AG04449 (cell line): ENCODE data around the gene NFIX.
A peak's percentile ranks its signal among the peaks of the same experiment; 100 is the strongest.
"Not testable (repeated sequence)": the region's sequence is repeated elsewhere in the genome, so short reads cannot be mapped to it uniquely, and the experiment has no call there.

Source experiments
- CTCF ChIA-PET: fragments of 350-600 bp; formaldehyde crosslinking; extraction: SDS; loops from one replicate; lab custom pipeline; 2021; ENCODE audit warnings: antibody characterized with exemption; lab: Yijun Ruan, JAX
- POLR2A ChIA-PET: fragments of 400-600, 350-600 bp; formaldehyde crosslinking; extraction: SDS; loops from one replicate; lab custom pipeline; 2020; ENCODE audit warnings: antibody characterized with exemption, inconsistent platforms; lab: Yijun Ruan, JAX
- DNase-seq: peaks from one replicate; pipeline ENCODE4 v3.0.0-alpha.2; 2010; ENCODE audit warnings: low read depth, low spot score
- H3K4me3 ChIP-seq: 2 replicates; pipeline ENCODE4 v1.5.1; 2011; ENCODE audit warnings: low read depth, mild to moderate bottlenecking, control low read depth, low read length
- CTCF ChIP-seq: IDR thresholded peaks from one replicate; pipeline ENCODE4 v1.5.1; 2011; ENCODE audit warnings: mild to moderate bottlenecking, moderate library complexity, low read length, control low read depth, inconsistent platforms; ENCODE audit not compliant: insufficient read depth; ENCODE audit errors: missing control alignments

Gene NFIX

GRCh38 chr19:12953138-12953798 lies 42.0 kb upstream of the NFIX start:
- ChIA-PET POLR2A (interaction anchor here (0.6 to 2.1 kb wide), 4 partner anchors 12 to 195 kb away, joined by 3 to 6 read pairs (median 4); partner anchors contain the start of gene FARSA), CTCF (interaction anchor here (1.0 to 5.8 kb wide), 2 partner anchors 12 to 141 kb away, joined by 3 to 84 read pairs; no protein-coding TSS in a partner anchor)
- H3K4me3 ChIP-seq = no peak overlapping the region
- no peak for DNase-seq
- no peak for TF ChIP-seq CTCF

DNA sequence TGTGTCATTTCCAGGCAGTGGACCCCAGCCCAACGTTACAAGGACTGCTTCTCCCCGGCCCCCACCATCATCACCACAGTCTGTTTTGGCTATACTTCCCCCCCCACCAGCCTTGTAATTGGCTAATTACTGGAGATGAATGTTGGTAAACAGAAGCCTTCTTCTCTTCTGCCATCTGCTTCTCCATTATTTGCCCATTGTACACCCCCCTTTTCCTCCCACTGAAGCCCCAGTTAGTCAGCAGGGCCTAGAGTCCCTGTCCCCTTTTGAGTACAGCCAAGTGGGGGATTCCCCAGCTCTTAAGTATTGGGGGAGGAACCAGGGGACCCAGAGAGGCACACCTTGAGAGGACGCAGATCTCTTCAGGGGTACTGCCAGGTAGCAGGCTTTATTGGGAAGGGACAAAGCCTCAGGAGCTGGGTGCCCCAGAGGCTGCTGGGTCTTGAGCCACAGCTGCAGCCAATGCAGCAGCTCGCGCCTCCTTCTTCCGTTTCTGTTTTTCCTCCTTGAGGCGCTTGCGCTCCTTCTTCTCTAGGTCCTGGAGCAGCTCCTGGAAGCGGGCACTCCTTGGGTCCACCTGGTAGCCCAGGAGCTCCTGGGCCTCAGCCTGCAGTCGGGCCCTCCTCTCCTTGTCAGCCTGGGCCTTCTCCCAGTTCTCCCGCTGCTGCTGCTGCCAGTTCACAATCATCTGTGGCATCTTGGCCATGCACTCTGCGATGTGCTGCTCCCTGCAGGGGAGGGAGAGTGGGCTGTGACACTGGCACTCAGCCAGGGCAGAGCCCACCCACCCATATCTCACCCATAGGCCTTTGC lies 41.3 kb upstream of the NFIX start:
- no peak overlapping the region for H3K4me3 ChIP-seq
- no peak for DNase-seq
- POLR2A ChIA-PET = interaction anchor here (0.7 to 2.1 kb wide), 2 partner anchors 11 to 16 kb away, joined by 3 to 6 read pairs; no protein-coding TSS in a partner anchor
- CTCF ChIA-PET = interaction anchor here (1.2 to 5.8 kb wide), 4 partner anchors 10 to 139 kb away, joined by 3 to 84 read pairs (median 4); no protein-coding TSS in a partner anchor
- no peak for TF ChIP-seq CTCF

DNA sequence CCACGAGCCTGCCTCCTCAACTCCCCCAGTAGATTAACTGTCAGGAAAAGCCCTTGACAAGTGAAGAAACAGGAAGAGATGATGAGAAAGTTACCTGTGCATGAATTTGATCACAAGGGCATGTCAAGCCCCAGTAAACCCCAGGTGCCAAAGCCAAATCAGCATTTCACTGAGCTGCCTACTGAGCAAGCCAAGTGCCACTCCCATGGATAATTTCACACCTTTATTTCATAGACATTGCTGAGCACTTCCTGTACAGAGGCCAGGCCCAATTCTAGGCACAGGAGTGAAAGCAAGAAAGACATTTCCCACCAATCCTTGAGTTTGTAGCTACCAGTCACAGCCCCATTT lies 40.7 kb upstream of the NFIX start:
- TF ChIP-seq CTCF = no peak
- H3K4me3 ChIP-seq = no peak overlapping the region
- ChIA-PET CTCF (interaction anchor here (1.2 to 5.8 kb wide), 4 partner anchors 9 to 139 kb away, joined by 3 to 84 read pairs (median 4); no protein-coding TSS in a partner anchor), POLR2A (interaction anchor here (2.0 to 2.1 kb wide), 2 partner anchors 8 to 11 kb away, joined by 6 to 9 read pairs; partner anchors contain the start of gene RAD23A)
- no peak for DNase-seq

DNA sequence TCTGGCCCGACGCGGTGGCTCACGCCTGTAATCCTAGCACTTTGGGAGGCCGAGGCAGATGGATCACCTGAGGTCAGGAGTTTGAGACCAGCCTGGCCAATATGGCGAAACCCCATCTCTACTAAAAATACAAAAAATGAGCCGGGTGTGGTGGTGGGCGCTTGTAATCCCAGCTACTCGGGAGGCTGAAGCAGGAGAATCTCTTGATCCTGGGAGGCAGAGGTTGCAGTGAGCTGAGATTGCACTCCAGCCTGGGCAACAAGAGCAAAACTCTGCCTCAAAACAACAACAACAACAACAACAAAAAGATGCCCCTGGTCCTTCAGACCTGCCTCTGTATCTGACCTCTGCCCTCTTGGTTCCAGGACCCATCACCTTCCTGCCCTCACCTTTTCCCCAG lies 39.7 kb upstream of the NFIX start:
- DNase-seq = not testable (repeated sequence)
- CTCF ChIA-PET = interaction anchor here (1.2 to 5.8 kb wide), 4 partner anchors 8 to 138 kb away, joined by 3 to 84 read pairs (median 4); no protein-coding TSS in a partner anchor
- H3K4me3 ChIP-seq = peak overlapping the region; percentile 98
- POLR2A ChIA-PET = interaction anchor here (2.0 kb wide), 1 partner anchor 9 kb away, joined by 9 read pairs; the partner anchor contains the start of gene RAD23A

DNA sequence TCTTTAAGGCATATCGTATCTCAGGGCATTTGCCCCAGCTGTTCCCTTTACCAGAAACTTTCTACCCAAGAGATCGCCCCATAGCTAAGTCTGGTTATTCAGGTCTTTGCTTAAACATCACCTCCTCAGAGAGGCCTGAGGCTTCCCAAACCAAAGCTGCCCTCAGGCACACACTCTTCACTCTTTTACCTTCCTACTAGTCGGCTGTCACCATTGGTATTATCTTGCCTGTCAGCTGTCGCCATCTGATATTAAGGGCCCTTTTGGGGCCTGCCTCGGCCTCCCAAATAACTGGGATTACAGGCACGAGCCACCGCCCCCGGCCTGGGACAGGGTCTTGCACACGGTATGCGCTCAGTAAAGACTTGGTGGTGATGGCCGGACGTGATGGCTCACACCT lies 39.3 kb upstream of the NFIX start:
- no peak for DNase-seq
- ChIA-PET CTCF (interaction anchor here (1.2 to 5.8 kb wide), 2 partner anchors 10 to 105 kb away, joined by 3 to 84 read pairs; no protein-coding TSS in a partner anchor), POLR2A (interaction anchor here (2.0 kb wide), 1 partner anchor 10 kb away, joined by 9 read pairs; the partner anchor contains the start of gene RAD23A)
- TF ChIP-seq CTCF = no peak
- H3K4me3 ChIP-seq = peak overlapping the region; percentile 98

DNA sequence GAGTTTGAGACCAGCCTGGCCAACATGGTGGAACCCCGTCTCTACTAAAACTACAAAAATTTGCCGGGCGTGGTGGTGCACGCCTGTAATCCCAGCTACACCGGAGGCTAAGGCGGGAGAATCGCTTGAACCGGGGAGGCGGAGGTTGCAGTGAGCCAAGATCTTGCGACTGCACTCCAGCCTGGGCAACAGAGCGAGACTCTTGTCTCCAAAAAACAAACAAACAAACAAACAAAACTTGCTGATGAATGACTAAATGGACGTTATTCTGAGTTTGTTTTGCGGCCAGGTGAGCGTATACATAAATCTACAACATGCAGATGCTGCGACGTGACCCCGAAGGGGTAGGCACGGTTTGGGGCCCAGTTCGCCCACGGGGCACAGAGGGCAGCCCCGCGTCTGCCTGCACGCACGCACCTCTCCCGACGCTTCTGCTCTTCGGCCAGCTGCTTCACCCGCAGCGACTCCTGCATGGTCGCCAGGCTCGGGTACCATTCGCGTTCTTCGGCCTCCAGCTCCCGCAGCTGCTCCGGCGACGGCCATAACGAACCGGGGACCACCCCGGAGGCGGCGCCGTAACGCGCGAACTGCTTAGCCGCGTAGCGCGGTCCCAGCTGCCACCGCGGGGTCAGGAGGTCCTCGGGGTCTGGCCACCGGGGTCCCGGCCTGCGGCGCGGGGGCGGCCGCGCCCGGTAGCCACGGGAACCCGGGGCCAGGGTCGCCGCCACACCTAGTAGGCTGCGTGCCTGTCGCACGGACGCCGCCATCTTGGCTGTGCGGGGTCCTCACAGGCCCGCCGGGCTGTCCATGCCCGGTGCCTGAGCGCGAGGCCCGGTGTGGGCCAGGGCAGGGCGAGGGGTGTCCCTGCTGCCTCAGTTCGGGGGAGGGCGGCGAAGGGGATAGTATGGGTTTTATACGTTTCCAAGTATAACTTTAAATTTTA lies 38.6 kb upstream of the NFIX start, which contains the start of gene GADD45GIP1:
TSS of gene GADD45GIP1 (minus strand) at position 778 of the 943 bp plus-strand sequence. CDS start at position 767, 11 bp downstream.
- ChIA-PET CTCF (interaction anchor here (1.2 to 5.8 kb wide), 2 partner anchors 9 to 105 kb away, joined by 3 to 84 read pairs; no protein-coding TSS in a partner anchor), POLR2A (interaction anchor here (2.0 kb wide), 1 partner anchor 10 kb away, joined by 9 read pairs; the partner anchor contains the start of gene RAD23A)
- peak within 1 kb of the TSS; percentile 98 for H3K4me3 ChIP-seq
- DNase-seq = no peak
- TF ChIP-seq CTCF = no peak

DNA sequence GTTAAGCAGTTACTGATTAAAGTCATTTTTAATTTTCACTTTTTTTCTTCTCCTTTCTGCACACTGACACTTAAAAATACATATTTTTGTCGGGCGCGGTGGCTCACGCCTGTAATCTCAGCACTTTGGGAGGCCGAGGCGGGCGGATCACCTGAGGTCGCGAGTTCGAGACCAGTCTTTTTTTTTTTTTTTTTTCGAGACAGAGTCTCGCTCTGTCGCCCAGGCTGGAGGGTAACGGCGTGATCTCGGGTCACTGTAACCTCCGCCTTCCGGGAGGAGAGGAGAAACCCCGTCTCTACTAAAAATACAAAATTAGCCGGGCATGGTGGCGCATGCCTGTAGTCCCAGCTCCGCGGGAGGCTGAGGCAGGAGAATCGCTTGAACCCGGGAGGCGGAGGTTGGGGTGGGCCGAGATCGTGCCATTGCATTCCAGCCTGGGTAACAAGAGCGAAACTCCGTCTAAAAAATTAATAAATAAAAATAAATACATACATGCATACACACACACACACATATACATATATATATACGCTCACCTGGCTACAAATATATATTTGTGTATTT lies 37.8 kb upstream of the NFIX start:
- DNase-seq, POLR2A ChIA-PET: not testable (repeated sequence)
- H3K4me3 ChIP-seq = peak overlapping the region; percentile 98
- CTCF ChIA-PET = interaction anchor here (5.8 kb wide), 1 partner anchor 8 kb away, joined by 84 read pairs; no protein-coding TSS in a partner anchor
